Activated CD4-positive, alpha-beta T cell treated with anti-CD3 and anti-CD28 coated beads, Interleukin-2, amount 10 ng/mL, durations not matched to agents 7 days and 5 days (primary cell): ENCODE results near the gene NAT10. TPM values are rescaled to one million over a fixed set of nuclear protein-coding genes. Genes with fewer than 3 reads are reported as not detected.

Experiments used
- CTCF ChIA-PET: fragments of 350-600 bp; sonication (Branson Sonifier 250); formaldehyde crosslinking; loops from one replicate; lab custom pipeline; 2021; ENCODE audit warnings: antibody characterized with exemption; lab: Charles Lee
- POLR2A ChIA-PET: fragments of 350-600 bp; sonication (Branson Sonifier 250); formaldehyde crosslinking; loops from one replicate; lab custom pipeline; 2021; ENCODE audit warnings: antibody characterized with exemption; lab: Charles Lee
- DNase-seq: peaks from one replicate; pipeline ENCODE4 v3.0.0-alpha.2; 2020
- H3K27ac Mint-ChIP-seq: one replicate; pipeline ENCODE4 v1.8.0; 2021; ENCODE audit warnings: mild to moderate bottlenecking, moderate library complexity, mixed read lengths
- H3K27me3 Mint-ChIP-seq: one replicate; pipeline ENCODE4 v1.8.0; 2021; ENCODE audit warnings: mixed read lengths
- H3K36me3 Mint-ChIP-seq: one replicate; pipeline ENCODE4 v1.8.0; 2021; ENCODE audit warnings: low read depth, mixed read lengths
- H3K4me1 Mint-ChIP-seq: one replicate; pipeline ENCODE4 v1.8.0; 2021; ENCODE audit warnings: mixed read lengths
- H3K4me3 Mint-ChIP-seq: one replicate; pipeline ENCODE4 v1.8.0; 2021; ENCODE audit warnings: mild to moderate bottlenecking, moderate library complexity, mixed read lengths
- H3K9me3 Mint-ChIP-seq: one replicate; pipeline ENCODE4 v1.8.0; 2021; ENCODE audit warnings: mixed read lengths
- total RNA-seq, 2 experiments: library from RNA; stranded (reverse); gene quantifications; one replicate each; pipeline ENCODE4 v1.2.3, GENCODE V29; 2021

The NAT10 gene
- total RNA-seq, 2 experiments from 2014 or later = 73.4 to 82.2 TPM

- CTCF ChIA-PET = interaction anchor here (3.9 kb wide), 1 partner anchor 9 kb away, joined by 17 read pairs; no protein-coding TSS in a partner anchor
- Mint-ChIP-seq H3K4me1 (no peaks in the 10 kb centered on the region), H3K27ac (no peak overlapping the region), H3K27me3 (no peaks in the 10 kb centered on the region), H3K9me3 (no peaks in the 10 kb centered on the region), H3K4me3 (no peak overlapping the region), H3K36me3 (peaks cover 52% of the 10 kb centered on the region)
- POLR2A ChIA-PET = no interaction called here
- DNase-seq = no peak
Observed at GRCh38 chr11:34143048-34143447, 37.6 kb downstream of the NAT10 start.

GRCh38 chr11:34145073-34145472, 39.6 kb downstream of the NAT10 start:
- H3K36me3 Mint-ChIP-seq = peaks cover 46% of the 10 kb centered on the region
- no peak overlapping the region for H3K4me3 Mint-ChIP-seq
- H3K27me3 Mint-ChIP-seq = no peaks in the 10 kb centered on the region
- no peaks in the 10 kb centered on the region for H3K9me3 Mint-ChIP-seq
- no peak for DNase-seq
- ChIA-PET CTCF (interaction anchor here (1.0 to 1.7 kb wide), 2 partner anchors 10 kb away, joined by 3 read pairs; no protein-coding TSS in a partner anchor), POLR2A (no interaction called here)
- H3K27ac Mint-ChIP-seq = no peak overlapping the region
- H3K4me1 Mint-ChIP-seq = no peaks in the 10 kb centered on the region

- CTCF ChIA-PET = interaction anchor here (0.8 to 1.7 kb wide), 2 partner anchors 9 to 33 kb away, joined by 3 read pairs; no protein-coding TSS in a partner anchor
- POLR2A ChIA-PET = no interaction called here
- H3K27ac Mint-ChIP-seq = no peak overlapping the region
- DNase-seq = no peak
- no peaks in the 10 kb centered on the region for H3K27me3 Mint-ChIP-seq
- peaks cover 42% of the 10 kb centered on the region for H3K36me3 Mint-ChIP-seq
- no peaks in the 10 kb centered on the region for H3K9me3 Mint-ChIP-seq
- H3K4me3 Mint-ChIP-seq = no peak overlapping the region
- no peaks in the 10 kb centered on the region for H3K4me1 Mint-ChIP-seq
Observed at GRCh38 chr11:34145847-34146381, 40.5 kb downstream of the NAT10 start.

- Mint-ChIP-seq H3K36me3 (peaks cover 41% of the 10 kb centered on the region), H3K9me3 (no peaks in the 10 kb centered on the region), H3K27me3 (no peaks in the 10 kb centered on the region), H3K27ac (no peak overlapping the region), H3K4me1 (no peaks in the 10 kb centered on the region), H3K4me3 (no peak overlapping the region)
- POLR2A ChIA-PET = no interaction called here
- CTCF ChIA-PET = interaction anchor here (0.6 to 1.4 kb wide), 4 partner anchors 10 to 87 kb away, joined by 3 read pairs; no protein-coding TSS in a partner anchor
- no peak for DNase-seq
Observed at GRCh38 chr11:34146411-34146810, 41.0 kb downstream of the NAT10 start.

DNA sequence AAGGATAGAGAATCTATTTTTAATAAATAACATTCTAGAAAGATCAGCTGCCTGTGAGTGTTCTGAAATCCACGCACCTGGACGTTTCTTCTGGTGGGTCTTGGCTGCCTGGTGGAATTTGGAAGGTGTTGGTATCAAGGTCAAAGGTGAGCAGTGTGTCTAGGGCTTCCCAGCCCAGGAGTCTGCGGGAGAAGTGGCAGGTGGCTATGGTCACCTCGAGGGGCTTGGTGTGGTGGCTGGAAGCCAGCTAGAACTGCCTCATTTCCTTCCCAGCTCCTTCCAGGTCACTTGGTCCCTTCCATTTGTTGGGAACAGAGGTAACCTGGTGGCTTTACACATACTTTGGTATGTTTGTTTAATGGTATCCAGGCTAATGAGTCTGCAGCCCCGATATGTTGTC, 41.4 kb downstream of the NAT10 start:
- H3K27ac Mint-ChIP-seq = peak overlapping the region; percentile 31
- H3K4me1 Mint-ChIP-seq = no peaks in the 10 kb centered on the region
- H3K27me3 Mint-ChIP-seq = no peaks in the 10 kb centered on the region
- H3K36me3 Mint-ChIP-seq = peaks cover 38% of the 10 kb centered on the region
- CTCF ChIA-PET = interaction anchor here (0.6 to 1.4 kb wide), 4 partner anchors 11 to 87 kb away, joined by 3 read pairs; no protein-coding TSS in a partner anchor
- POLR2A ChIA-PET = no interaction called here
- H3K9me3 Mint-ChIP-seq = no peaks in the 10 kb centered on the region
- no peak for DNase-seq
- H3K4me3 Mint-ChIP-seq = no peak overlapping the region

DNA sequence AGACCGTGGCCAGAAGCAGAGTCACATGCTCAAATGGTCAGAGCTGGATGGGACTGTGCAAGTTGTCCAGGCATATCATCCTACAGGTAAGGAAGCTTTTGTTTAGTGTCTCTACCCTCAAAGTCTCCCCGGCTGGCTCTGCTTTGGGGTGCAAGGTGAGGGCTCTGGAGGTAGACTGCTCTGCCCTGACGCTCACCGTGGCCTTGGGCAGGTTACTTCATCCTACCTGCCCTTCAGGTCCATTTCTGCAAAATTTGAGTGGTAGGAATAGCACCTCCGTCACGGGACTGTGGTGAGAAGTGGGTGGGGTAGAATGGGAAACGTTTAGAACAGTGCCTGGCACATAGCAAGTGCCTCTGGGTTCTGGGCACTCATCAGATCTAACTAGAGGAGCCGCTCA, 42.2 kb downstream of the NAT10 start:
- Mint-ChIP-seq H3K36me3 (peaks cover 34% of the 10 kb centered on the region), H3K27ac (no peak overlapping the region), H3K4me1 (no peaks in the 10 kb centered on the region), H3K9me3 (no peaks in the 10 kb centered on the region), H3K27me3 (no peaks in the 10 kb centered on the region), H3K4me3 (no peak overlapping the region)
- DNase-seq = no peak
- ChIA-PET POLR2A (no interaction called here), CTCF (interaction anchor here (1.1 to 1.4 kb wide), 3 partner anchors 10 to 88 kb away, joined by 3 read pairs; no protein-coding TSS in a partner anchor)

- no peaks in the 10 kb centered on the region for H3K9me3 Mint-ChIP-seq
- ChIA-PET POLR2A (no interaction called here), CTCF (no interaction called here)
- H3K36me3 Mint-ChIP-seq = peaks cover 30% of the 10 kb centered on the region
- no peaks in the 10 kb centered on the region for H3K27me3 Mint-ChIP-seq
- H3K27ac Mint-ChIP-seq = no peak overlapping the region
- peaks cover 5% of the 10 kb centered on the region for H3K4me1 Mint-ChIP-seq
- no peak overlapping the region for H3K4me3 Mint-ChIP-seq
- no peak for DNase-seq
Observed at GRCh38 chr11:34148504-34149165, 43.2 kb downstream of the NAT10 start.

GRCh38 chr11:34149274-34149673, 43.8 kb downstream of the NAT10 start:
- no peaks in the 10 kb centered on the region for H3K9me3 Mint-ChIP-seq
- H3K4me1 Mint-ChIP-seq = peaks cover 6% of the 10 kb centered on the region
- DNase-seq = no peak
- no peak overlapping the region for H3K27ac Mint-ChIP-seq
- CTCF ChIA-PET = no interaction called here
- peaks cover 29% of the 10 kb centered on the region for H3K36me3 Mint-ChIP-seq
- POLR2A ChIA-PET = no interaction called here
- H3K27me3 Mint-ChIP-seq = no peaks in the 10 kb centered on the region
- H3K4me3 Mint-ChIP-seq = no peak overlapping the region

GRCh38 chr11:34149786-34150185, 44.4 kb downstream of the NAT10 start:
- CTCF ChIA-PET = interaction anchor here (0.8 to 1.5 kb wide), 2 partner anchors 9 to 57 kb away, joined by 3 to 5 read pairs; no protein-coding TSS in a partner anchor

GRCh38 chr11:34150494-34151151, 45.2 kb downstream of the NAT10 start:
- no peak overlapping the region for H3K27ac Mint-ChIP-seq
- peaks cover 18% of the 10 kb centered on the region for H3K36me3 Mint-ChIP-seq
- no peak overlapping the region for H3K4me3 Mint-ChIP-seq
- ChIA-PET POLR2A (no interaction called here), CTCF (interaction anchor here (0.5 to 3.7 kb wide), 5 partner anchors 8 to 327 kb away, joined by 3 to 17 read pairs (median 5); partner anchors contain the start of gene ABTB2)
- H3K27me3 Mint-ChIP-seq = no peaks in the 10 kb centered on the region
- peaks cover 6% of the 10 kb centered on the region for H3K4me1 Mint-ChIP-seq
- H3K9me3 Mint-ChIP-seq = no peaks in the 10 kb centered on the region
- DNase-seq = no peak

More at GRCh38 chr11:34149786-34150185, 44.4 kb downstream of the NAT10 start:
- H3K9me3 Mint-ChIP-seq = no peaks in the 10 kb centered on the region
- H3K4me1 Mint-ChIP-seq = peaks cover 6% of the 10 kb centered on the region
- no peak for DNase-seq
- no peak overlapping the region for H3K27ac Mint-ChIP-seq
- H3K4me3 Mint-ChIP-seq = no peak overlapping the region
- peaks cover 24% of the 10 kb centered on the region for H3K36me3 Mint-ChIP-seq
- POLR2A ChIA-PET = no interaction called here
- no peaks in the 10 kb centered on the region for H3K27me3 Mint-ChIP-seq

GRCh38 chr11:34151166-34151565, 45.7 kb downstream of the NAT10 start:
- no peak for DNase-seq
- H3K9me3 Mint-ChIP-seq = no peaks in the 10 kb centered on the region
- no peaks in the 10 kb centered on the region for H3K27me3 Mint-ChIP-seq
- POLR2A ChIA-PET = no interaction called here
- CTCF ChIA-PET = interaction anchor here (0.8 to 3.7 kb wide), 5 partner anchors 8 to 207 kb away, joined by 3 to 17 read pairs (median 4); partner anchors contain the start of gene ABTB2
- H3K36me3 Mint-ChIP-seq = peaks cover 16% of the 10 kb centered on the region
- no peak overlapping the region for H3K4me3 Mint-ChIP-seq
- peaks cover 6% of the 10 kb centered on the region for H3K4me1 Mint-ChIP-seq
- no peak overlapping the region for H3K27ac Mint-ChIP-seq

DNA sequence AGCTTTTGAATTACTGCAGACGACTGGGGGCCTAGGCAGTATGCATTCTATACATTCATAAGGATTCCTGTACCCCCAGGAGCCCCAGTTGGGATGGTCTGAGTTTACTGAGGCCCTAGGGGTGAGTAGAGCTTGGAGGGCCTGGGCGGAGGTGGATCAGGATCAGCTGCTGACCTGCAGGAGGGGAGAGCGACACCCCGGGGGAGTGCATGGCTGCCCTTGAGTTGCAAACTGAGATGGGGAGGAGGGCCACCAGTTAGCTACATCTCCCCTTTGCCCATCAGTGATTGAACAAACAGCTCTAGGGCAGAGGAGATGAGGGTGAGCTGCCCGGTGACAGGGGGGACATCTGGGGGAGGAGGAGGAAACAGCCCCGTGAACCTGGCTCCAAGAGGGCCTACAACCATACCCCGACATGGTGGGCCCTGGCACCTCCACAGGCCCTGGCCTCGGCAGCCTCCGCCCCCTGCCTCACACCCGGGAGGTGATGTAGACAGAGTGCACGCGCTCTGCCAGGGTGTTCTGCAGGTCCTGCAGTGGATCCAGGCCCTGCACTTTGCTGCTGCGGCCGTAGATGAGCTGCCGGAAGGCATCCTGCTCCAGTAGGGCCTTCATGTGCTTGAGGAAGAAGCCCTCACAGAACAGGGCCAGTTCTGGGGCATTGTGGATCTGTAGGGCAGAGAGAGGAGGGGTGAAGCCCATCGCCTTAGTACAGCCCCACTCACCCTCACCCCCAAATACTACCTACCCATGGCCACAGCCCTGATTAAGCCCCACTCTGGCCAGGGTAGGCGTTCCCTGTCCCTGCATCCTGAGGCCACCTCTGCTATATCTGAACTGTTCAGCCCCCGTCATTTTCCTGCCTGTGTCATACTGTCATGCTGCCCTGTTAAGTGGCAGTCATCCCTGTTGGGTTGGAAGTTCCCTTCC, 46.8 kb downstream of the NAT10 start:
- DNase-seq = no peak
- Mint-ChIP-seq H3K27me3 (no peaks in the 10 kb centered on the region), H3K27ac (no peak overlapping the region), H3K36me3 (peaks cover 9% of the 10 kb centered on the region), H3K9me3 (no peaks in the 10 kb centered on the region), H3K4me3 (no peak overlapping the region), H3K4me1 (peaks cover 6% of the 10 kb centered on the region)
- ChIA-PET CTCF (interaction anchor here (0.6 to 3.7 kb wide), 6 partner anchors 9 to 206 kb away, joined by 3 to 17 read pairs (median 3); partner anchors contain the start of gene ABTB2), POLR2A (no interaction called here)
